ENCODE data around the gene PIN1. TPM values are rescaled to one million over a fixed set of nuclear protein-coding genes. Genes with fewer than 3 reads are reported as not detected.

Gene PIN1
- total and polyA plus RNA-seq, 2 of the 13 experiments (the other 11 are each of a cell fraction or from before 2014, with no cell fraction given): 31.9 to 72.0 TPM

DNA sequence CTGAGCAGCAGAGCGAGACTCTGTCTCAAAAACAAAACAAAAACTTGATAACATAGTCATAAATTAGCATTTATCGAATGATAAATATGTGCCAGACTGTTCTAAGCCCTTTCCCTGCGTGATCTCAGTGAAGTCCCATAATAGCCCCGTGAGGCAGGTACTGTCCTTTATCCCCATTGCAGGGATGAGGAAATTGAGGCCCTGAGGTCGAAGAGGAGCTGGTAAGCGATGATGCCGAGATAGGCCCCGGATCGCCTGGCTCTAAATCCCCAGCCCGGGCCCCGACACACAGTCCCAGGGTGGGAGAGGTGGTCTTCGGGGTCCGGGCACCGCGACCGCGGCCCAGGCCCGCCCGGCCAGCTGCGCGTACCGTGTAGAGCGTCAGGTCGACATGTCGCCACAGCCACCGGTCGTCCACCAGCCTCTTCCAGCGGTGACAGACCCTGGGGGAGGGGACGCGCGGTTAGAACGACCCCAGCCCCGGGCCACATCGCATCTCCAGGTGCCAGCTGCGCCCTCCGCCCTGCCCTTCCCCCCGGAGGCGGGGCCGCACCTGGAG is 16.9 kb upstream of the PIN1 start (continued):
- TF ChIP-seq NFYC (CRISPR knock-in tag; IDR thresholded peaks at IDR 0.05): no peak
- peak; percentile 87; the same call in 1 of the 2 replicates for TF ChIP-seq SNAI1 (CRISPR knock-in tag; IDR thresholded peaks at IDR 0.05; ENCODE audit: borderline replicate concordance)
- TF ChIP-seq RFXAP (CRISPR knock-in tag; IDR thresholded peaks at IDR 0.05; ENCODE audit: borderline replicate concordance): no peak
- TF ChIP-seq SNAPC2 (CRISPR knock-in tag; IDR thresholded peaks at IDR 0.05): no peak
- no peak for TF ChIP-seq ZNF510 (CRISPR knock-in tag; IDR thresholded peaks at IDR 0.05; ENCODE audit: low read depth)
- TF ChIP-seq PHF20 (CRISPR knock-in tag; IDR thresholded peaks at IDR 0.05): no peak
- TF ChIP-seq HNRNPLL (IDR thresholded peaks at IDR 0.05; ENCODE audit: low read depth, low read length, poor library complexity, severe bottlenecking): no peak
- TF ChIP-seq TCF7 (IDR thresholded peaks at IDR 0.05; ENCODE audit: low read depth): no peak
- TF ChIP-seq ZNF256 (CRISPR knock-in tag; conservative IDR thresholded peaks at IDR 0.05): 0 out of 2 replicates have a peak, but pooled peaks have one; percentile 41
- TF ChIP-seq ZMYM3 (CRISPR knock-in tag; IDR thresholded peaks at IDR 0.05): 0 out of 2 replicates have a peak, but pooled peaks have one; percentile 14
- TF ChIP-seq REXO4 (CRISPR knock-in tag; IDR thresholded peaks at IDR 0.05; ENCODE audit: borderline replicate concordance): no peak
- TF ChIP-seq CCDC6 (CRISPR knock-in tag; IDR thresholded peaks at IDR 0.05): no peak
- TF ChIP-seq MBD4 (IDR thresholded peaks at IDR 0.05; ENCODE audit: borderline replicate concordance, low read length): no peak
- TF ChIP-seq, protein P1, sequence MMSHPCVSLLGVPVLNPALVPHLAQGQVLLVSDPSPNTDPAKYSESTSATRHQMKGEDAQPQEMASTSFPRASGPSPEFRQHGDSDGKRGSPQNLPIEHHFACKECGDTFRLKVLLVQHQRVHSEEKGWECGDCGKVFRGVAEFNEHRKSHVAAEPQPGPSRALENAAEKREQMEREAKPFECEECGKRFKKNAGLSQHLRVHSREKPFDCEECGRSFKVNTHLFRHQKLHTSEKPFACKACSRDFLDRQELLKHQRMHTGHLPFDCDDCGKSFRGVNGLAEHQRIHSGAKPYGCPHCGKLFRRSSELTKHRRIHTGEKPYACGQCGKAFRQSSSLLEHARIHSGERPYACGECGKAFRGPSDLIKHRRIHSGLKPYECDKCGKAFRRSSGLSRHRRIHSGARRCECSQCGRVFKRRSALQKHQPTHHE (CRISPR knock-in tag; IDR thresholded peaks at IDR 0.05; ENCODE audit: borderline replicate concordance): peak; percentile 46; the same call in 1 of the 2 replicates
- TF ChIP-seq MEIS1 (CRISPR knock-in tag; IDR thresholded peaks at IDR 0.05; ENCODE audit: borderline replicate concordance): no peak
- TF ChIP-seq POGZ (CRISPR knock-in tag; IDR thresholded peaks at IDR 0.05): peak; percentile 34; the same call in 1 of the 2 replicates
- TF ChIP-seq, protein P2, sequence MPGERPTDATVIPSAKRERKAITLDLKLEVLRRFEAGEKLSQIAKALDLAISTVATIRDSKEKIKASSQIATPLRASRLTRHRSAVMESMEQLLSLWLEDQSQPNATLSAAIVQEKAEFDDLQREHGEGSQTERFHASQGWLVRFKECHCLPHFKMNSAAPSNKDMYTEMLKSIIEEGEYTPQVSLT (CRISPR knock-in tag; IDR thresholded peaks at IDR 0.05; ENCODE audit: borderline replicate concordance, low read depth): no peak
- no peak for TF ChIP-seq ZSCAN29 (CRISPR knock-in tag; conservative IDR thresholded peaks at IDR 0.05)
- TF ChIP-seq ZNF577 (CRISPR knock-in tag; IDR thresholded peaks at IDR 0.05; ENCODE audit: borderline replicate concordance, low read depth): no peak
- TF ChIP-seq ZSCAN21 (CRISPR knock-in tag; IDR thresholded peaks at IDR 0.05; ENCODE audit: borderline replicate concordance): no peak
- TF ChIP-seq, protein P3, sequence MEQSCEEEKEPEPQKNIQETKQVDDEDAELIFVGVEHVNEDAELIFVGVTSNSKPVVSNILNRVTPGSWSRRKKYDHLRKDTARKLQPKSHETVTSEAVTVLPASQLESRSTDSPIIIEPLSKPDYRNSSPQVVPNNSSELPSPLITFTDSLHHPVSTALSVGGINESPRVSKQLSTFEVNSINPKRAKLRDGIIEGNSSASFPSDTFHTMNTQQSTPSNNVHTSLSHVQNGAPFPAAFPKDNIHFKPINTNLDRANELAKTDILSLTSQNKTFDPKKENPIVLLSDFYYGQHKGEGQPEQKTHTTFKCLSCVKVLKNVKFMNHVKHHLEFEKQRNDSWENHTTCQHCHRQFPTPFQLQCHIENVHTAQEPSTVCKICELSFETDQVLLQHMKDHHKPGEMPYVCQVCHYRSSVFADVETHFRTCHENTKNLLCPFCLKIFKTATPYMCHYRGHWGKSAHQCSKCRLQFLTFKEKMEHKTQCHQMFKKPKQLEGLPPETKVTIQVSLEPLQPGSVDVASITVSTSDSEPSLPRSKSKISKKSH (CRISPR knock-in tag; IDR thresholded peaks at IDR 0.05; ENCODE audit: borderline replicate concordance): no peak
- 0 out of 2 replicates have a peak, but pooled peaks have one; percentile 10 for TF ChIP-seq FOSL1 (CRISPR knock-in tag; IDR thresholded peaks at IDR 0.05; ENCODE audit: borderline replicate concordance)
- 0 out of 2 replicates have a peak, but pooled peaks have one; percentile 2 for TF ChIP-seq ZNF543 (CRISPR knock-in tag; IDR thresholded peaks at IDR 0.05)
- TF ChIP-seq, protein P4, sequence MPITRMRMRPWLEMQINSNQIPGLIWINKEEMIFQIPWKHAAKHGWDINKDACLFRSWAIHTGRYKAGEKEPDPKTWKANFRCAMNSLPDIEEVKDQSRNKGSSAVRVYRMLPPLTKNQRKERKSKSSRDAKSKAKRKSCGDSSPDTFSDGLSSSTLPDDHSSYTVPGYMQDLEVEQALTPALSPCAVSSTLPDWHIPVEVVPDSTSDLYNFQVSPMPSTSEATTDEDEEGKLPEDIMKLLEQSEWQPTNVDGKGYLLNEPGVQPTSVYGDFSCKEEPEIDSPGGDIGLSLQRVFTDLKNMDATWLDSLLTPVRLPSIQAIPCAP (CRISPR knock-in tag; IDR thresholded peaks at IDR 0.05; ENCODE audit: low read depth): no peak
